Upper lobe of left lung (tissue), 6 donors: ENCODE results near the gene CMPK1. TPM values are rescaled to one million over a fixed set of nuclear protein-coding genes. Genes with fewer than 3 reads are reported as not detected.
"Not testable (repeated sequence)": the region's sequence is repeated elsewhere in the genome, so short reads cannot be mapped to it uniquely, and the experiment has no call there.

Experiments used
- ATAC-seq, 2 donors: fragments of 200-7000 bp; cut with Tn5 transposase; one replicate each; pipeline ENCODE4 v1.9.1; 2022; ENCODE audit warnings: mild to moderate bottlenecking in 2 of 2, moderate library complexity in 2 of 2; ENCODE audit not compliant: low FRiP score in 2 of 2
- DNase-seq, 2 donors: peaks; one replicate each; pipeline ENCODE4 v3.0.0-alpha.2; 2019 to 2020
- H3K27ac ChIP-seq, 4 donors: fragments of 200-600 bp; sonication (generic); one replicate each; pipeline ENCODE4 v1.5.1; 2016 to 2019
- H3K27me3 ChIP-seq, 4 donors: fragments of 200-600 bp; sonication (generic); one replicate each; pipeline ENCODE4 v1.5.1; 2017 to 2019
- H3K36me3 ChIP-seq, 4 donors: fragments of 200-600 bp; sonication (generic); one replicate each; pipeline ENCODE4 v1.5.1; 2016 to 2019
- H3K4me1 ChIP-seq, 4 donors: fragments of 200-600 bp; sonication (generic); one replicate each; pipeline ENCODE4 v1.5.1; 2018 to 2019
- H3K4me3 ChIP-seq, 4 donors: fragments of 200-600 bp; sonication (generic); one replicate each; pipeline ENCODE4 v1.5.1; 2017 to 2019; ENCODE audit warnings: mild to moderate bottlenecking in 2 of 4, moderate library complexity in 1 of 4
- H3K9me3 ChIP-seq, 4 donors: fragments of 200-600 bp; sonication (generic); one replicate each; pipeline ENCODE4 v1.5.1; 2018 to 2019
- CTCF ChIP-seq, 6 experiments: fragments of 450-650 bp in 4 of 6; fragments of 200-600 bp in 2 of 6; sonication (generic) in 2 of 6; IDR thresholded peaks; one replicate each; pipeline ENCODE4 v1.5.1; 2016 to 2019; ENCODE audit warnings: antibody characterized with exemption in 6 of 6
- EP300 ChIP-seq, 4 donors: sonication (generic); formaldehyde crosslinking; IDR thresholded peaks; one replicate each; pipeline ENCODE4 v1.5.1; 2017; ENCODE audit warnings: antibody characterized with exemption in 4 of 4, control low read depth in 2 of 4
- POLR2A ChIP-seq, 4 donors: fragments of 450-650 bp; IDR thresholded peaks; one replicate each; pipeline ENCODE4 v1.5.1; 2016 to 2017; ENCODE audit warnings: antibody characterized with exemption in 4 of 4, mild to moderate bottlenecking in 2 of 4
- POLR2AphosphoS5 ChIP-seq, 2 donors: sonication (generic); formaldehyde crosslinking; IDR thresholded peaks; one replicate each; pipeline ENCODE4 v1.5.1; 2017; ENCODE audit warnings: antibody characterized with exemption in 2 of 2
- WGBS, 2 donors: methylation state at CpG; one replicate each; pipeline ENCODE4 v1.1.5; 2017 to 2018; 5-methylcytosine and 5-hydroxymethylcytosine counted together
- total RNA-seq, 6 donors: library from RNA; depleted of rRNA in 4 of 6; stranded (reverse); fragments of >200 nt in 4 of 6; gene quantifications; one replicate each; pipeline versions ENCODE4 v1.1.0 to v1.2.1, GENCODE V29; 2016 to 2021
- donor health status: DM: no; HTN: no; CAD: no; lungs with moderate emphysema.
- donor health status: DM: no; HTN: yes; CAD: no; lungs with severe emphysema.

Gene CMPK1
- total RNA-seq, 6 donors from 2014 or later = 36.7 to 134 (median 97.7) TPM

- 91% methylated on average over 4 of the region's 4 CpGs for WGBS, 2 donors
- Histone ChIP-seq H3K4me3 (no peak overlapping the region), H3K9me3 (no peaks in the 10 kb centered on the region), H3K36me3 (no peaks in the 10 kb centered on the region), H3K27me3 (no peaks in the 10 kb centered on the region), H3K27ac (no peak overlapping the region), H3K4me1 (peaks cover 6 to 12% (median 9%) of the 10 kb centered on the region in 4 donors)
- TF ChIP-seq EP300 (IDR thresholded peaks at IDR 0.05) = no peak
- no peak for TF ChIP-seq POLR2AphosphoS5 (IDR thresholded peaks at IDR 0.05)
- TF ChIP-seq POLR2A (IDR thresholded peaks at IDR 0.05) = no peak
- no peak for TF ChIP-seq CTCF (IDR thresholded peaks at IDR 0.05)
- no peak for DNase-seq
- ATAC-seq = no peak
Measured at GRCh38 chr1:47309427-47309826, 24.2 kb upstream of the CMPK1 start.

GRCh38 chr1:47313915-47314664 lies 19.5 kb upstream of the CMPK1 start, which contains the start of gene STIL:
TSS of gene STIL (minus strand) at chr1:47314147. CDS start at chr1:47310319, 3,828 bp downstream.
- peak; percentile 97 to 98 for DNase-seq
- Histone ChIP-seq H3K9me3 (no peaks in the 10 kb centered on the region), H3K4me1 (peaks cover 6 to 15% (median 10%) of the 10 kb centered on the region in 4 donors), H3K27ac (peak within 1 kb of the TSS; percentile 78 to 86 (median 82)), H3K36me3 (no peaks in the 10 kb centered on the region), H3K4me3 (peak within 1 kb of the TSS; percentile 25 to 84 (median 78)), H3K27me3 (no peaks in the 10 kb centered on the region)
- peak in 2 of 4 donors; percentile 75 to 79 for TF ChIP-seq POLR2A (IDR thresholded peaks at IDR 0.05)
- TF ChIP-seq POLR2AphosphoS5 (IDR thresholded peaks at IDR 0.05) = peak; percentile 61 to 84
- peak in 1 of 4 donors; percentile 13 for TF ChIP-seq EP300 (IDR thresholded peaks at IDR 0.05)
- peak in 2 of 6 experiments; percentile 23 to 27 for TF ChIP-seq CTCF (IDR thresholded peaks at IDR 0.05)
- WGBS, 2 donors = 0% methylated on average over 23 to 35 of the region's 54 CpGs
- ATAC-seq = peak; percentile 99 to 100

GRCh38 chr1:47317841-47318240 lies 15.7 kb upstream of the CMPK1 start:
- ATAC-seq = no peak
- 84 to 100% methylated on average over 1 of the region's 1 CpG for WGBS, 2 donors
- no peaks in the 10 kb centered on the region for H3K36me3 ChIP-seq

GRCh38 chr1:47319968-47320367 lies 13.6 kb upstream of the CMPK1 start:
- not testable (repeated sequence) for DNase-seq, H3K9me3 ChIP-seq, ATAC-seq, H3K36me3 ChIP-seq, H3K4me1 ChIP-seq, H3K4me3 ChIP-seq, H3K27me3 ChIP-seq, H3K27ac ChIP-seq
- 91 to 96% methylated on average over 14 of the region's 14 CpGs for WGBS, 2 donors

More at GRCh38 chr1:47317841-47318240, 15.7 kb upstream of the CMPK1 start:
- no peak for DNase-seq
- Histone ChIP-seq H3K4me1 (peaks cover 6 to 15% (median 9%) of the 10 kb centered on the region in 4 donors), H3K9me3 (no peaks in the 10 kb centered on the region), H3K4me3 (no peak overlapping the region), H3K27ac (no peak overlapping the region), H3K27me3 (no peaks in the 10 kb centered on the region)
- TF ChIP-seq CTCF (IDR thresholded peaks at IDR 0.05) (no peak), POLR2AphosphoS5 (IDR thresholded peaks at IDR 0.05) (no peak), POLR2A (IDR thresholded peaks at IDR 0.05) (no peak), EP300 (IDR thresholded peaks at IDR 0.05) (no peak)

- H3K27me3 ChIP-seq = no peaks in the 10 kb centered on the region
- DNase-seq (no peak), ATAC-seq (no peak)
- H3K9me3 ChIP-seq = no peaks in the 10 kb centered on the region
- H3K4me3 ChIP-seq = no peak overlapping the region
- 23 to 55% methylated on average over 1 of the region's 1 CpG for WGBS, 2 donors
- no peak overlapping the region for H3K27ac ChIP-seq
- no peaks in the 10 kb centered on the region for H3K36me3 ChIP-seq
- no peaks in the 10 kb centered on the region for H3K4me1 ChIP-seq
- TF ChIP-seq EP300 (IDR thresholded peaks at IDR 0.05) (no peak), CTCF (IDR thresholded peaks at IDR 0.05) (no peak), POLR2AphosphoS5 (IDR thresholded peaks at IDR 0.05) (no peak), POLR2A (IDR thresholded peaks at IDR 0.05) (no peak)
Measured at GRCh38 chr1:47323599-47324031, 10.0 kb upstream of the CMPK1 start.
